Sigmoid colon (tissue), 7 donors: ENCODE measurements around the gene RALY. TPM values are rescaled to one million over a fixed set of nuclear protein-coding genes. Genes with fewer than 3 reads are reported as not detected.
A peak's percentile ranks its signal among the peaks of the same experiment; 100 is the strongest.

ENCODE experiments used
- DNase-seq: peaks from one replicate; pipeline ENCODE4 v3.0.0-alpha.2; 2019
- H3K27ac ChIP-seq, 4 donors: fragments of 200-600 bp; sonication (generic); one replicate each; pipeline ENCODE4 v1.5.1; 2016 to 2019; ENCODE audit warnings: mild to moderate bottlenecking in 1 of 4
- H3K27me3 ChIP-seq, 3 donors: fragments of 200-600 bp; sonication (generic); one replicate each; pipeline ENCODE4 v1.5.1; 2019; ENCODE audit warnings: mild to moderate bottlenecking in 1 of 3
- H3K36me3 ChIP-seq, 4 donors: fragments of 200-600 bp; sonication (generic); one replicate each; pipeline ENCODE4 v1.5.1; 2016 to 2019
- H3K4me1 ChIP-seq, 4 donors: fragments of 200-600 bp; sonication (generic); one replicate each; pipeline ENCODE4 v1.5.1; 2017 to 2019
- H3K4me3 ChIP-seq, 4 donors: fragments of 200-600 bp; sonication (generic); one replicate each; pipeline ENCODE4 v1.5.1; 2017 to 2019; ENCODE audit warnings: mild to moderate bottlenecking in 2 of 4, moderate library complexity in 1 of 4
- H3K9me3 ChIP-seq, 4 donors: fragments of 200-600 bp in 3 of 4; sonication (generic) in 3 of 4; one replicate each; pipeline versions ENCODE4 v1.5.1 to v1.6.1; 2013 to 2019
- CTCF ChIP-seq, 4 experiments: fragments of 450-650 bp in 3 of 4; fragments of 200-600 bp in 1 of 4; IDR thresholded peaks; one replicate each; pipeline ENCODE4 v1.5.1; 2016 to 2019; ENCODE audit warnings: antibody characterized with exemption in 4 of 4, mild to moderate bottlenecking in 3 of 4, moderate library complexity in 2 of 4
- EP300 ChIP-seq, 4 donors: sonication (generic); formaldehyde crosslinking; IDR thresholded peaks; one replicate each; pipeline ENCODE4 v1.6.1; 2017; ENCODE audit warnings: antibody characterized with exemption in 4 of 4
- POLR2A ChIP-seq, 2 donors: fragments of 450-650 bp; IDR thresholded peaks; one replicate each; pipeline ENCODE4 v1.6.1; 2016; ENCODE audit warnings: antibody characterized with exemption in 2 of 2, mild to moderate bottlenecking in 2 of 2, moderate library complexity in 2 of 2
- POLR2AphosphoS5 ChIP-seq, 4 donors: sonication (generic); formaldehyde crosslinking; IDR thresholded peaks; one replicate each; pipeline ENCODE4 v1.6.1; 2017; ENCODE audit warnings: antibody characterized with exemption in 4 of 4
- WGBS, 2 donors: extraction: QIAGEN DNeasy Blood & Tissue Kit; methylation state at CpG; one replicate each; pipeline ENCODE4 v1.1.7; 2013; 5-methylcytosine and 5-hydroxymethylcytosine counted together
- intact Hi-C: fragments of 100-400 bp; cut with DNase I; formaldehyde crosslinking; loops from one replicate; pipeline ENCODE4 v1.15.1; 2023
- polyA plus RNA-seq, 3 donors: library from polyadenylated mRNA; stranded (reverse); fragments of 200-250 nt; gene quantifications; one replicate each; pipeline ENCODE4 v1.2.3, GENCODE V29; 2013
- total RNA-seq, 4 donors: library from RNA; depleted of rRNA; stranded (reverse); fragments of >200 nt; gene quantifications; one replicate each; pipeline ENCODE4 v1.1.0, GENCODE V29; 2016
- donor health status: healthy with polysubstance abuse.
- donor health status: Bipolar disorder and iron deficiency.
- donor health status: healthy.

The RALY gene
- total and polyA plus RNA-seq, 7 donors: 75.1 to 233 (median 94.5) TPM

DNA sequence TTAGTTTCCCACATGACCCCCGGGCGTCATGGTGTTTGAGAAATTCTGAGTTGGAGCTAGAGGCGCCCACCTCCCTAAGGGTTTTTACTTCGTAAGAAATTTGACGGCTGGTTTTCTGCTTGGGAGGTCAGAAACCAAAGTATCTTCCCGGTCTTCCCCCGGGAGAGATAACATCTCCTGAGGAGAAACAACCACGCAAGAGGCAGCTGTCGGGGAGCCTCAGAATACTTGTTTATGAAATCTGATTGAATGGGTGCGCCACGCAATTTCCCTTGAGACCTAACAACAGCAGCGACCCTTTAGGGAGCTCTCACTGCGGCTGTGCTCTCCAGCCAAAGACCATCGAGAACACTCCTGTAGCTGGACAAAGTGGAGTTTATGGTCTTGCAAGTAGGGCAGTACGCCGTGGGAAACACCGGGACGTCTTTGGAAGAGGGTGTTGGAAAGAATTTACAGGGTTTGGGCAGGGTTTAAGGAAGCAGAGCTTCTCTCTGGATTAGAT, 118.9 kb downstream of the RALY start:
- DNase-seq: peak; percentile 71
- peak overlapping the region; percentile 88 to 93 (median 90) for H3K4me3 ChIP-seq
- peaks cover 0 to 40% (median 37%) of the 10 kb centered on the region in 4 donors for H3K4me1 ChIP-seq
- intact Hi-C loops: loop anchor here (2.0 to 5.0 kb wide), 2 partner anchors 118 to 445 kb away; partner anchors contain the start of gene ACTL10
- H3K9me3 ChIP-seq: no peaks in the 10 kb centered on the region
- TF ChIP-seq POLR2AphosphoS5 (IDR thresholded peaks at IDR 0.05) (no peak), POLR2A (IDR thresholded peaks at IDR 0.05) (no peak)
- no peaks in the 10 kb centered on the region for H3K27me3 ChIP-seq
- WGBS, 2 donors: 0 to 1% methylated on average over 18 of the region's 18 CpGs
- peak overlapping the region; percentile 97 to 99 (median 98) for H3K27ac ChIP-seq
- peaks cover 0 to 15% (median 6%) of the 10 kb centered on the region in 4 donors for H3K36me3 ChIP-seq

DNA sequence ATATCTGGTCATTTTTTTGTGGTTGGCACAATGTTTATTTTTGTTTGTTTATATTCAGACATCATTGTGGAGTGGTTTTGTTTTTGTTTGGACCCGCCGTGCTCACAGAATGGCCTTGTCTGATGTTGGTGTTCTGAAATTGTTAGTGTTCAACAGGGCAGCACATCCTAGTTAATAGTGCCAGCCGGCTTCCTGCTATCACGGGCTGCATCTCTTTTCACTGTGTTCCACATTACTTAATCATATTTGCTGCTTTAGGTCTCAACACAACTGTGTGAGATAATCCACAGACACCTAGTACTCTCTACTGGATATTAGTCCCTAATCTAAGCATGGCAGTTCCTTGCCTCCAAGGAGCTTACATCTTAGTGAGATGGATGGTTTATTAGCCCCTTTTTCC, 121.1 kb downstream of the RALY start:
- WGBS, 2 donors: 91 to 95% methylated on average over 4 of the region's 4 CpGs
- Histone ChIP-seq H3K27ac (no peak overlapping the region), H3K4me1 (peaks cover 0 to 19% (median 16%) of the 10 kb centered on the region in 4 donors), H3K4me3 (no peak overlapping the region), H3K27me3 (no peaks in the 10 kb centered on the region), H3K36me3 (peaks cover 0 to 2% (median 0%) of the 10 kb centered on the region in 4 donors), H3K9me3 (no peaks in the 10 kb centered on the region)
- intact Hi-C loops: loop anchor here (5.0 kb wide), 1 partner anchor 448 kb away; the partner anchor contains the start of gene ACTL10
- no peak for TF ChIP-seq CTCF (IDR thresholded peaks at IDR 0.05)
- no peak for TF ChIP-seq POLR2A (IDR thresholded peaks at IDR 0.05)
- TF ChIP-seq EP300 (IDR thresholded peaks at IDR 0.05): no peak
- TF ChIP-seq POLR2AphosphoS5 (IDR thresholded peaks at IDR 0.05): no peak
- no peak for DNase-seq

- Histone ChIP-seq H3K4me3 (no peak overlapping the region), H3K27me3 (no peaks in the 10 kb centered on the region), H3K27ac (no peak overlapping the region), H3K36me3 (no peaks in the 10 kb centered on the region), H3K9me3 (no peaks in the 10 kb centered on the region), H3K4me1 (peaks cover 0 to 15% (median 11%) of the 10 kb centered on the region in 4 donors)
- TF ChIP-seq POLR2AphosphoS5 (IDR thresholded peaks at IDR 0.05) (no peak), CTCF (IDR thresholded peaks at IDR 0.05) (no peak), POLR2A (IDR thresholded peaks at IDR 0.05) (no peak), EP300 (IDR thresholded peaks at IDR 0.05) (no peak)
- intact Hi-C loops: no loop called here
- DNase-seq: no peak
Measured at GRCh38 chr20:34115232-34115631, 121.5 kb downstream of the RALY start.

DNA sequence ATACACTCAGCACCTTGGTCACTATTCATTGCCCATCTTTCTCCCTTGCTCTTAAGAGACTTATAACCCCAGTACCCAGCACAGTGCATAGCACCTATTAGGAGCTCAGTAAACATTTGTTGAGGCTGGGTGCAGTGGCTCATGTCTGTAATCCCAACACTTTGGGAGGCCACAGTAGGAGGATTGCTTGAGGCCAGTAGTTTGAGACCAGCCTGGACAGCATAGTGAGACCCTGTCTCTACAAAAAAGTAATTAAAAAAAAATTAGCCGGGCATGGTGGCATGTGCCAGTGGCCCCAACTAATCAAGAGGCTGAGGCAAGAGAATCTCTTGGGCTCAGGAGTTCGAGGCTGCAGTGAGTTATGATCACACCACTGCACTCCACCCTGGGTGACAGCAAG, 126.5 kb downstream of the RALY start:
- WGBS, 2 donors: 93% methylated on average over 2 of the region's 2 CpGs
- DNase-seq: no peak
- H3K27me3 ChIP-seq: no peaks in the 10 kb centered on the region
- no peaks in the 10 kb centered on the region for H3K4me1 ChIP-seq
- no peaks in the 10 kb centered on the region for H3K36me3 ChIP-seq
- H3K27ac ChIP-seq: no peak overlapping the region
- no peak overlapping the region for H3K4me3 ChIP-seq
- TF ChIP-seq POLR2A (IDR thresholded peaks at IDR 0.05): no peak
- no peak for TF ChIP-seq CTCF (IDR thresholded peaks at IDR 0.05)
- no peak for TF ChIP-seq POLR2AphosphoS5 (IDR thresholded peaks at IDR 0.05)
- no peak for TF ChIP-seq EP300 (IDR thresholded peaks at IDR 0.05)
- intact Hi-C loops: no loop called here
- H3K9me3 ChIP-seq: no peaks in the 10 kb centered on the region

DNA sequence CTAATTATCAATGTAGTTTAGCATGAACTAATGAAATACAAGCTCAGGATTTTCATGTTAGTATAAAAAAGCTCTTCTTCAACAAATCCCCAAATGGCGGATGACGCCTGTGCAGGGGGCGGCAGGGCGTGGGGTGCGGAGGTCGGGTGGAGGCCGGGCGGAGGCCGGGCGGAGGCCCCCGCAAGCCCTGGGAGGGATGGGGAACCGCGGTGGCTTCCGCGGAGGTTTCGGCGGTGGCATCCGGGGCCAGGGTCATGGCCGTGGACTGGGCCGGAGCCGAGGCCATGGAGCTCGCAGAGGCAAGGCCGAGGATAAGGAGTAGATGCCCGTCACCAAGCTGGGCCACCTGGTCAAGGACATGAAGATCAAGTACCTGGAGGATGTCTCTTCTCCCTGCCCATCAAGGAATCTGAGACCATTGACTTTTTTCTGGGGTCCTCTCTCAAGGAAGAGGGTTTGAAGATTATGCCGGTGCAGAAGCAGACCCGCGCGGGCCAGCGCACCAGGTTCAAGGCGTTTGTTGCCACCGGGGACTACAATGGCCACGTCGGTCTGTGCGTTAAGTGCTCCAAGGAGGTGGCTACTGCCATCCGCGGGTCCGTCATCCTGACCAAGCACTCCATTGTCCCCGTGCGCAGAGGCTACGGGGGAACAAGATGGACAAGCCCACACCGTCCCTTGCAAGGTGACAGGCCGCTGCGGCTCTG, 128.7 kb downstream of the RALY start:
- DNase-seq: no peak
- 94 to 95% methylated on average over 43 of the region's 43 CpGs for WGBS, 2 donors
- Histone ChIP-seq H3K27me3 (no peaks in the 10 kb centered on the region), H3K4me3 (no peak overlapping the region), H3K36me3 (no peaks in the 10 kb centered on the region), H3K27ac (no peak overlapping the region), H3K4me1 (no peaks in the 10 kb centered on the region), H3K9me3 (no peaks in the 10 kb centered on the region)
- intact Hi-C loops: no loop called here
- TF ChIP-seq EP300 (IDR thresholded peaks at IDR 0.05) (no peak), POLR2AphosphoS5 (IDR thresholded peaks at IDR 0.05) (no peak), POLR2A (IDR thresholded peaks at IDR 0.05) (no peak), CTCF (IDR thresholded peaks at IDR 0.05) (no peak)
